ENCODE data around the gene KLK13.

KLK13 gene

GRCh38 chr19:51101171-51101865, 36.4 kb upstream of the KLK13 start:
- no peaks in the 10 kb centered on the region for H3K27me3 ChIP-seq (ENCODE audit: control insufficient read depth, insufficient read depth, low read length)
- peaks cover 14% of the 10 kb centered on the region for H3K36me3 ChIP-seq (ENCODE audit: control insufficient read depth, insufficient read depth, low read length)
- no peak overlapping the region for H3K9ac ChIP-seq (ENCODE audit: low read depth, low read length)
- no peaks in the 10 kb centered on the region for H3K9me3 ChIP-seq (ENCODE audit: control insufficient read depth, insufficient read depth, low read length)
- H3K4me1 ChIP-seq (ENCODE audit: control insufficient read depth, insufficient read depth, low read length) = no peaks in the 10 kb centered on the region
- no peak overlapping the region for H3K4me3 ChIP-seq (ENCODE audit: low read depth, low read length)
- no peak overlapping the region for H3K27ac ChIP-seq (ENCODE audit: low read depth, low read length)

- Histone ChIP-seq H3K36me3 (ENCODE audit: control insufficient read depth, insufficient read depth, low read length) (peaks cover 14% of the 10 kb centered on the region), H3K4me1 (ENCODE audit: control insufficient read depth, insufficient read depth, low read length) (no peaks in the 10 kb centered on the region), H3K9me3 (ENCODE audit: control insufficient read depth, insufficient read depth, low read length) (no peaks in the 10 kb centered on the region), H3K9ac (ENCODE audit: low read depth, low read length) (no peak overlapping the region), H3K27ac (ENCODE audit: low read depth, low read length) (no peak overlapping the region), H3K4me3 (ENCODE audit: low read depth, low read length) (no peak overlapping the region), H3K27me3 (ENCODE audit: control insufficient read depth, insufficient read depth, low read length) (no peaks in the 10 kb centered on the region)
Measured at GRCh38 chr19:51100601-51101000, 35.7 kb upstream of the KLK13 start.

- H3K27ac ChIP-seq (ENCODE audit: low read depth, low read length) = no peak overlapping the region
- peaks cover 14% of the 10 kb centered on the region for H3K36me3 ChIP-seq (ENCODE audit: control insufficient read depth, insufficient read depth, low read length)
- no peaks in the 10 kb centered on the region for H3K27me3 ChIP-seq (ENCODE audit: control insufficient read depth, insufficient read depth, low read length)
- H3K4me3 ChIP-seq (ENCODE audit: low read depth, low read length) = no peak overlapping the region; the same call in 1 of the 2 replicates
- H3K4me1 ChIP-seq (ENCODE audit: control insufficient read depth, insufficient read depth, low read length) = peaks cover 6% of the 10 kb centered on the region; the same call in 1 of the 2 replicates
- H3K9me3 ChIP-seq (ENCODE audit: control insufficient read depth, insufficient read depth, low read length) = no peaks in the 10 kb centered on the region
- H3K9ac ChIP-seq (ENCODE audit: low read depth, low read length) = no peak overlapping the region
Measured at GRCh38 chr19:51099047-51099382, 34.1 kb upstream of the KLK13 start.

- Histone ChIP-seq H3K4me3 (ENCODE audit: low read depth, low read length) (no peak overlapping the region; the same call in 1 of the 2 replicates), H3K4me1 (ENCODE audit: control insufficient read depth, insufficient read depth, low read length) (peaks cover 7% of the 10 kb centered on the region; the same call in 1 of the 2 replicates), H3K27ac (ENCODE audit: low read depth, low read length) (no peak overlapping the region), H3K9me3 (ENCODE audit: control insufficient read depth, insufficient read depth, low read length) (no peaks in the 10 kb centered on the region), H3K27me3 (ENCODE audit: control insufficient read depth, insufficient read depth, low read length) (no peaks in the 10 kb centered on the region), H3K9ac (ENCODE audit: low read depth, low read length) (no peak overlapping the region), H3K36me3 (ENCODE audit: control insufficient read depth, insufficient read depth, low read length) (peaks cover 11% of the 10 kb centered on the region)
Measured at GRCh38 chr19:51098365-51099046, 33.6 kb upstream of the KLK13 start.

- H3K27ac ChIP-seq (ENCODE audit: low read depth, low read length) = no peak overlapping the region
- no peaks in the 10 kb centered on the region for H3K9me3 ChIP-seq (ENCODE audit: control insufficient read depth, insufficient read depth, low read length)
- H3K9ac ChIP-seq (ENCODE audit: low read depth, low read length) = no peak overlapping the region
- no peak overlapping the region for H3K4me3 ChIP-seq (ENCODE audit: low read depth, low read length)
- peaks cover 7% of the 10 kb centered on the region for H3K36me3 ChIP-seq (ENCODE audit: control insufficient read depth, insufficient read depth, low read length)
- peaks cover 7% of the 10 kb centered on the region; the same call in 1 of the 2 replicates for H3K4me1 ChIP-seq (ENCODE audit: control insufficient read depth, insufficient read depth, low read length)
- no peaks in the 10 kb centered on the region for H3K27me3 ChIP-seq (ENCODE audit: control insufficient read depth, insufficient read depth, low read length)
Measured at GRCh38 chr19:51097796-51098195, 32.9 kb upstream of the KLK13 start.

- H3K27me3 ChIP-seq (ENCODE audit: control insufficient read depth, insufficient read depth, low read length) = no peaks in the 10 kb centered on the region
- H3K9me3 ChIP-seq (ENCODE audit: control insufficient read depth, insufficient read depth, low read length) = no peaks in the 10 kb centered on the region
- H3K36me3 ChIP-seq (ENCODE audit: control insufficient read depth, insufficient read depth, low read length) = peaks cover 1% of the 10 kb centered on the region
- no peak overlapping the region for H3K4me3 ChIP-seq (ENCODE audit: low read depth, low read length)
- H3K27ac ChIP-seq (ENCODE audit: low read depth, low read length) = no peak overlapping the region
- H3K4me1 ChIP-seq (ENCODE audit: control insufficient read depth, insufficient read depth, low read length) = peaks cover 7% of the 10 kb centered on the region; the same call in 1 of the 2 replicates
- H3K9ac ChIP-seq (ENCODE audit: low read depth, low read length) = no peak overlapping the region
Measured at GRCh38 chr19:51097166-51097738, 32.4 kb upstream of the KLK13 start.

- Histone ChIP-seq H3K36me3 (ENCODE audit: control insufficient read depth, insufficient read depth, low read length) (no peaks in the 10 kb centered on the region), H3K27ac (ENCODE audit: low read depth, low read length) (no peak overlapping the region)
Measured at GRCh38 chr19:51096473-51097165, 31.7 kb upstream of the KLK13 start.

GRCh38 chr19:51094696-51095279, 29.9 kb upstream of the KLK13 start:
- no peak overlapping the region for H3K27ac ChIP-seq (ENCODE audit: low read depth, low read length)
- H3K4me1 ChIP-seq (ENCODE audit: control insufficient read depth, insufficient read depth, low read length) = peaks cover 7% of the 10 kb centered on the region; the same call in 1 of the 2 replicates
- H3K36me3 ChIP-seq (ENCODE audit: control insufficient read depth, insufficient read depth, low read length) = no peaks in the 10 kb centered on the region
- H3K9ac ChIP-seq (ENCODE audit: low read depth, low read length) = no peak overlapping the region
- no peaks in the 10 kb centered on the region for H3K27me3 ChIP-seq (ENCODE audit: control insufficient read depth, insufficient read depth, low read length)
- H3K9me3 ChIP-seq (ENCODE audit: control insufficient read depth, insufficient read depth, low read length) = no peaks in the 10 kb centered on the region
- no peak overlapping the region for H3K4me3 ChIP-seq (ENCODE audit: low read depth, low read length)

More at GRCh38 chr19:51096473-51097165, 31.7 kb upstream of the KLK13 start:
- Histone ChIP-seq H3K9me3 (ENCODE audit: control insufficient read depth, insufficient read depth, low read length) (no peaks in the 10 kb centered on the region), H3K27me3 (ENCODE audit: control insufficient read depth, insufficient read depth, low read length) (no peaks in the 10 kb centered on the region), H3K4me1 (ENCODE audit: control insufficient read depth, insufficient read depth, low read length) (peaks cover 7% of the 10 kb centered on the region; the same call in 1 of the 2 replicates), H3K4me3 (ENCODE audit: low read depth, low read length) (no peak overlapping the region), H3K9ac (ENCODE audit: low read depth, low read length) (no peak overlapping the region)

- Histone ChIP-seq H3K9ac (ENCODE audit: low read depth, low read length) (no peak overlapping the region), H3K4me1 (ENCODE audit: control insufficient read depth, insufficient read depth, low read length) (peaks cover 7% of the 10 kb centered on the region; the same call in 1 of the 2 replicates), H3K4me3 (ENCODE audit: low read depth, low read length) (no peak overlapping the region), H3K36me3 (ENCODE audit: control insufficient read depth, insufficient read depth, low read length) (no peaks in the 10 kb centered on the region), H3K27me3 (ENCODE audit: control insufficient read depth, insufficient read depth, low read length) (no peaks in the 10 kb centered on the region), H3K27ac (ENCODE audit: low read depth, low read length) (no peak overlapping the region), H3K9me3 (ENCODE audit: control insufficient read depth, insufficient read depth, low read length) (no peaks in the 10 kb centered on the region)
Measured at GRCh38 chr19:51093510-51094345, 28.8 kb upstream of the KLK13 start.

GRCh38 chr19:51093101-51093500, 28.2 kb upstream of the KLK13 start:
- Histone ChIP-seq H3K4me3 (ENCODE audit: low read depth, low read length) (no peak overlapping the region), H3K27me3 (ENCODE audit: control insufficient read depth, insufficient read depth, low read length) (no peaks in the 10 kb centered on the region), H3K9me3 (ENCODE audit: control insufficient read depth, insufficient read depth, low read length) (no peaks in the 10 kb centered on the region), H3K27ac (ENCODE audit: low read depth, low read length) (no peak overlapping the region), H3K36me3 (ENCODE audit: control insufficient read depth, insufficient read depth, low read length) (no peaks in the 10 kb centered on the region), H3K4me1 (ENCODE audit: control insufficient read depth, insufficient read depth, low read length) (peaks cover 7% of the 10 kb centered on the region; the same call in 1 of the 2 replicates), H3K9ac (ENCODE audit: low read depth, low read length) (no peak overlapping the region)
